IPS-18c (cell line): ENCODE data around the gene LIMCH1.
"Not testable (repeated sequence)": the region's sequence is repeated elsewhere in the genome, so short reads cannot be mapped to it uniquely, and the experiment has no call there.

Experiments used
- H3K4me3 ChIP-seq: 2 replicates; pipeline ENCODE4 v1.7.0; 2013; ENCODE audit warnings: low read depth, mild to moderate bottlenecking, low read length, moderate library complexity; ENCODE audit not compliant: insufficient read depth
- H3K9me3 ChIP-seq: one replicate; pipeline ENCODE4 v1.6.1; 2013; ENCODE audit warnings: mild to moderate bottlenecking, low read length, moderate library complexity; ENCODE audit not compliant: control insufficient read depth, insufficient read depth

Gene LIMCH1

GRCh38 chr4:41538017-41538733, at the start of gene LIMCH1:
Gene LIMCH1 (plus strand): TSS chr4:41538157. CDS start chr4:41605996, 67,839 bp downstream.
- Histone ChIP-seq H3K4me3 (no peak within 1 kb of the TSS), H3K9me3 (no peaks in the 10 kb centered on the region)

DNA sequence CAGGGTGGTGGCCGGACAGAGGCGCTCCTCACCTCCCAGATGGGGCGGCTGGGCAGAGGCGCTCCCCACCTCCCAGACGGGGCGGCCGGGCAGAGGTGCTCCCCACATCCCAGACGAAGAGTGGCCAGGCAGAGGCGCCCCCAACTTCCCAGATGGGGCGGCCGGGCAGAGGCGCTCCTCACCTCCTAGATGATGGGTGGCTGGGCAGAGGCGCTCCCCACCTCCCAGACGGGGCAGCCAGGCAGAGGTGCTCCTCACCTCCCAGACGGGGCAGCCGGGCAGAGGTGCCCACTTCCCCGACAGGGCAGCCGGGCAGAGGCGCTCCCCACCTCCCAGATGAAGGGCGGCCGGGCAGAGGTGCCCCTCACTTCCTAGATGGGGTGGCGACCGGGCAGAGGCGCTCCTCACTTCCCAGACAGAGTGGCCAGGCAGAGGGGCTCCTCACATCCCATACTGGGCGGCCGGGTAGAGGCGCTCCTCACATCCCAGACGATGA, 46.8 kb upstream of the LIMCH1 start:
- not testable (repeated sequence) for H3K4me3 ChIP-seq

DNA sequence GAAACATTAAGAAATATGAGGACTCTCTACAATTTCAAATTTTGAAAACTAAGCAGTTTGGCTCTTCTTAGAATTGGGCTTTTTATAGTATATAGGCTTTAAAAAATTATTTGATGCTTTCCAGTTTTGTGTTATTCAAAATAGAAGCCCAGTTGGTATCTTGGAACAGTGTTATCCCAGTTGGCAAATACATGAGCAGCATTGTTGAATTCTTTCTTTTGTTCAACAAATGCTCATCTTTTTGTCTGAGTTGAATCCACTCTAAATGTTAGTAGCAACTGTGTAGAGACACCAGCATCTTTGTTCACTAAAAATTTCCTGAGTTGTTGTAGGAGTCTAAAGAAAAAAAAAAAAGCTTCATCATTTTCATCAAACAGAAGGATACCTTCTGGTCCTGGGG, 41.0 kb upstream of the LIMCH1 start:
- Histone ChIP-seq H3K9me3 (peaks cover 2% of the 10 kb centered on the region), H3K4me3 (no peak overlapping the region)

More for the DNA sequence above, 46.8 kb upstream of the LIMCH1 start:
- not testable (repeated sequence) for H3K9me3 ChIP-seq

- H3K4me3 ChIP-seq = no peak overlapping the region
Observed at GRCh38 chr4:41498177-41498576, 39.8 kb upstream of the LIMCH1 start.

DNA sequence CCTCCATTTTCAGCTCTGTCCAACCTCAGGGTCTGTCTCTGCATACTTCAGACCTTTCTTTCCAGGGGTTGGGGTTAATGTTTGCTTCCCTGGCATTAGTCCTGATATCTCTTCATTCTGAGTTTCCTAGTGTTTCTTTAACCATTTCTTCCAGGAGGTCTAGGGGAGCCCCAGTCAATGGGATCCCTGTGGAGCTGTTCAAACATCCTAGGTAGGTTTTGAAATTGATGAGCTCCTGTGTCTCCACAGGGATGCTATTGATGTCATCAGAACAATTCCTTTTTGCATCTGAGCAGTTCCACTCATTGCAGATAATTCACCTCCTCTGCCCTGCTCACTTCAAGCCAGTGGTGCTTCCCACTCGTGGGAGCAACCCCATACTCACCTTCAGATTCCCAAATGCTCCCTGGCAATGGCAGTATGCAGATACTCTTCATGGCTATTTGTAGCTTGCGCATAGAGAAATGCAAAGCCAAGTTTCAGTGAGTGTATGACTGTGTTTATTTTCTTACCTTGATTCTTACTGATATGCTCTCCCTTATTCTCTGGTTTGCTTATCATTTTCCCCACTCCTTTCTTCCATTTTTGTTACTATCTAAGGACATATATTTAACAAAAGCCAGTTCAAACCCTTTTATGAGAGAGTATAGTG, 33.7 kb upstream of the LIMCH1 start:
- no peak overlapping the region for H3K4me3 ChIP-seq
- H3K9me3 ChIP-seq = peaks cover 2% of the 10 kb centered on the region

More at GRCh38 chr4:41498177-41498576, 39.8 kb upstream of the LIMCH1 start:
- peaks cover 2% of the 10 kb centered on the region for H3K9me3 ChIP-seq

DNA sequence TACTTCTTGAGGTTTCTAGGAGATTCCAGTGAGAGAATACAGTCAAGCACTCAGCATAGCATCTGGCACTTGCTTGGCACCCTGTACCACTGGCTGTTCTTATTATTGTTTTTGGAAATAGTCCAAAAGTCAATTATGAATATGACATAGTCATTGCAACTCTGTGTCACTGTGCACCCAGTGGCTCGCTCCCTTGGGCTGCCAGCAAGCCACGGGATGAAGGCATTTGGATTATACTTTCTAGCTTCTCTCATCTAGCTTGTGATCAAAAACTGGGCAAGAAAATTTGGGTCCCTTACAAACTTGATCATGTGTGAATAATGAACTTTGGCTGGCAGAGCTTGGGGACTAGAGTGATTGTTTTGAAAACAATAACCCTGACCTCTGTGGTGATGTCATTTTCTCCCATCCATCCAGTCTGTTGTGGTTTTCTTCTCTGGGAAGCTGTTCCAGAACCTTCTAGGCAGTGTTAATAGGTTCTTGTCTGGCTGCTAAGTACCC, 32.7 kb upstream of the LIMCH1 start:
- Histone ChIP-seq H3K4me3 (no peak overlapping the region), H3K9me3 (peaks cover 2% of the 10 kb centered on the region)

GRCh38 chr4:41506130-41506529, 31.8 kb upstream of the LIMCH1 start:
- Histone ChIP-seq H3K4me3 (no peak overlapping the region), H3K9me3 (no peaks in the 10 kb centered on the region)

DNA sequence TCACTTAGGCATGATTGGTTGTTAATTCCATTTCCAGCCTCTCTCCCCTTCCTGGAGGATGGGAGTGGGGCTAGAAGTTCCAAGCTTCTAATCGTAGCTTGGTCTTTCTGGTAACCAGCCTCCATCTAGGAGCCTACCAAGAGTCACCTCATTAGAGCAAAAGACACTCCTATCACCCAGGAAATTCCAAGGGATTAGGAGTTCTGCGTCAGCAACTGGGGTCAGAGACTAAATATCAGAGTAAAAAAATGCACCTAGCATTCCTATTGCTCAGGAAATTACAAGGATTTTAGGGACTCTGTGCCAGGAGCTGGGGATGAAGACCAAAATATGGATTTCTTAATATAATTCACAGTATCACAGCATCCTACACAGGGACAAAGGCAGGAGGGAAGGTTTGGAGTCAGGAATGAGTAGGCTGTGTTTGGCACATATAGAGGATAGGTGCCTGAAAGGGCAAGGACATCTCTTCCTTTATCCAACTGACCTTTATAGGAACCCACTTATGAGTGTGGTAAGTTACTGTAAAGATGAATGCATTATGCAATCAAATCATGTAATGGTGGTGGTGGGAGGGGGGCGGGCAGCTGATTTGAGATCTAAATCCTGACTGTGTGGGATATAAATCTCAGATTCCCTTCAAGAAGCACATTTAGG, 30.5 kb upstream of the LIMCH1 start:
- Histone ChIP-seq H3K4me3 (no peak overlapping the region), H3K9me3 (no peaks in the 10 kb centered on the region)

DNA sequence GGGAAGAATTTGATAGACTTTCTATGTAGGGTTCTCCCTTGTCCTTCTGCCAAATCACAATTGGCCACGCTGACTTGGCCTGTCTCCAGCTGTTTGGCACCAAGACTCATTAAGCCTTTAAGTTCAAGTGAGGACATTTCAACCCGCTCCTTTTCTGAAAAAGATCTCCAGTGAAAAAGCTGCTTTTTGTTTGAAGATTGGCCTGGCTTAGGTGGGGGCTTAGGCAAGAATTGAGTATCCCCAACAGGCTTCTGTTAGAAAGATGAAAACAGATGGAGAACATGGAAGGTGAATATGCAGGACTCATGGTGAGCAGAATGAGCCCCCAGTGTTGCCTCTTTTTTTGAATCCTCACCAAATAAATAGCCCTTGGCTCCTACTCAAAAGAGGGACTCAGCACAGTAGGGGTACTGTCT, 28.5 kb upstream of the LIMCH1 start:
- no peak overlapping the region for H3K4me3 ChIP-seq
- H3K9me3 ChIP-seq = no peaks in the 10 kb centered on the region

DNA sequence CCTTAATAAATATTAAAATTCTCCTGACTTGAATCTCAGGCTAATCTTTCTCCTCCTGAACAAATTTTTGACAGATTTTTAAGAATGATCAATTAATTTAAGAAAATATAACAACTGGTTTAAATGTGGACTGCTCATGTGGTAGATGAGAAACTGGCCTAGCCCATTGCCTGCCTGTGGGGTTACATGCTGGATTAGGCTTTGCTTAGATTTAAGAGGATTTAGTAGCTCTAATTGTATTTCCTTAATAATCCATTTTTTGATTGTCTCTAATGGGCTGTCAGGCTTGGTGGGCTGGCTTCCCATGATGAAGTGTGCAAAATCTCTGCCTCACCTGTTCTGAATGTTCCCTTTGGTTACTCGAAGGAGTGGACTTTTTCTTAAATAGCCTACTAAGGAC, 27.8 kb upstream of the LIMCH1 start:
- H3K4me3 ChIP-seq = no peak overlapping the region
- H3K9me3 ChIP-seq = no peaks in the 10 kb centered on the region

GRCh38 chr4:41512136-41512535, 25.8 kb upstream of the LIMCH1 start:
- Histone ChIP-seq H3K9me3 (no peaks in the 10 kb centered on the region), H3K4me3 (no peak overlapping the region)

DNA sequence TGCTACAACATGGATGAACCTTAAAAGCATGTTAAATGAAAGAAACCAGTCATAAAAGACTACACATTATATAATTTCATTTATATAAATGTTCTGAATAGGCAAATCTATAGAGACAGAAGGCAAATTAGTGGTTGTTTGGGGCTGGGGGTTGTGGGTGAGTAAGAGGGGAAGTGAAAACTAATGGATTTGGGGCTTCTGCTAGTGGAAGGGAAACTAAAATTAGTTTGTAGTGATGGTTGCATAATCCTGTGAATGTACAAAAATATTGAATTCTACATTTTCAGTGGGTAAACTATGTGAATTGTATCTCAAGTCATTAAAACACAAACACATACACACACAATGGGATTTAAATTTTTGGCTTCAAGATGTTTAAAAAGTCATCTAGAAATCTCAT, 25.4 kb upstream of the LIMCH1 start:
- no peaks in the 10 kb centered on the region for H3K9me3 ChIP-seq
- H3K4me3 ChIP-seq = no peak overlapping the region

DNA sequence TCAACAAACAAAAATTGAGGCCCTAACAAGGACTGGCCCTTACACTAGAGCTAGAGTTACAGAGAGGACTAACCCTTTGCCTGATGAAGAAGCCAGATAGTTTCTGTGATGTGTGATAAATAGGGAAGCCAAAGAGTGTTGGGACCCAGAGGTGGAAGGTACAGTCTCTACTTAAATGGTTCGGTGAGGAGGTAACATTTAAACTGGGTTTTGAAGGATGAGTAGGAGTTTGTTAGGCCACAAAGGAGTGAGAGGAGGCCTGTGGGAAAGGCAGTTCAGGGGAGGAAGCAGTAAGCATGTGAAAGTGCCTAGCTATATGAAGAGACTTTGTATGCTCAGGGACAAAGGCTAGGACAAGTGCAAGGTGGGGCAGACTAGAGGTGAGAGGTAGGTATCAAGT, 23.8 kb upstream of the LIMCH1 start:
- Histone ChIP-seq H3K9me3 (no peaks in the 10 kb centered on the region), H3K4me3 (no peak overlapping the region)

GRCh38 chr4:41514766-41515481, 23.0 kb upstream of the LIMCH1 start:
- H3K4me3 ChIP-seq = no peak overlapping the region
- H3K9me3 ChIP-seq = no peaks in the 10 kb centered on the region

GRCh38 chr4:41517121-41517520, 20.8 kb upstream of the LIMCH1 start:
- H3K9me3 ChIP-seq = no peaks in the 10 kb centered on the region
- H3K4me3 ChIP-seq = no peak overlapping the region

DNA sequence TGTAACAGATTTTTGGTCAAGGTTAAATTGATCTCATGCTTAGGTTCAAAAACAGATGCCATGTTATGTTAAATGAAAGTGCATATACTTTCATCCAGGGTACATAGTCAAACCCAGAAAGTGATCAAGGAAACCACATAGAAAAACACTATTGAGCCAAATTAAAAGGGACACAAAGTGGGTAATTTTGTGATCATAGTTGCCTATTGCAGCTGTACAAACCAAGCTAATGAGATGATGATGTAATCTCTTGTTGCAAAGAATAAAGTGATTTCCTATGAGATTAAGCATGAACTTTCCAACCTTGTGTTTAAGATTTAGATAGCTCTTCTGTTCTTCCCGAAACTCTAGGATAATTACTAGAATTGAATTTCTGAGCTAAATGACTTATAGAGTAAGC, 20.2 kb upstream of the LIMCH1 start:
- Histone ChIP-seq H3K9me3 (no peaks in the 10 kb centered on the region), H3K4me3 (no peak overlapping the region)

- Histone ChIP-seq H3K9me3 (no peaks in the 10 kb centered on the region), H3K4me3 (no peak overlapping the region)
Observed at GRCh38 chr4:41524425-41524824, 13.5 kb upstream of the LIMCH1 start.
